Right lobe of liver (tissue), 6 donors: ENCODE measurements around the gene MRPS26. TPM values are rescaled to one million over a fixed set of nuclear protein-coding genes. Genes with fewer than 3 reads are reported as not detected.
"Not testable (repeated sequence)": the region's sequence is repeated elsewhere in the genome, so short reads cannot be mapped to it uniquely, and the experiment has no call there.

Source experiments
- ATAC-seq, 4 donors: fragments of 200-7000 bp; cut with Tn5 transposase; one replicate each; pipeline ENCODE4 v1.9.1; 2020; ENCODE audit warnings: mild to moderate bottlenecking in 4 of 4, moderate library complexity in 4 of 4
- DNase-seq, 3 donors: peaks; one replicate each; pipeline ENCODE4 v3.0.0-alpha.2; 2020
- H3K27ac ChIP-seq, 3 donors: fragments of 200-600 bp; one replicate each; pipeline ENCODE4 v1.8.0; 2022
- H3K27me3 ChIP-seq, 2 donors: fragments of 200-600 bp; one replicate each; pipeline ENCODE4 v1.8.0; 2022
- H3K36me3 ChIP-seq, 4 donors: fragments of 200-600 bp; sonication (generic) in 1 of 4; one replicate each; pipeline versions ENCODE4 v1.5.1 to v1.8.0; 2017 to 2022; ENCODE audit warnings: control low read depth in 1 of 4
- H3K4me1 ChIP-seq, 4 donors: fragments of 200-600 bp; sonication (generic) in 1 of 4; one replicate each; pipeline versions ENCODE4 v1.5.1 to v1.8.0; 2017 to 2022; ENCODE audit warnings: control low read depth in 1 of 4
- H3K4me3 ChIP-seq, 3 donors: fragments of 200-600 bp; one replicate each; pipeline ENCODE4 v1.8.0; 2022
- H3K9me3 ChIP-seq, 4 donors: fragments of 200-600 bp; sonication (generic) in 1 of 4; one replicate each; pipeline versions ENCODE4 v1.5.1 to v1.8.0; 2017 to 2022; ENCODE audit warnings: control low read depth in 1 of 4
- CTCF ChIP-seq, 4 donors: fragments of 200-600 bp in 3 of 4; fragments of 450-650 bp in 1 of 4; IDR thresholded peaks; one replicate each; pipeline versions ENCODE4 v1.5.1 to v1.8.0; 2016 to 2022; ENCODE audit warnings: antibody characterized with exemption in 4 of 4, mild to moderate bottlenecking in 2 of 4
- POLR2A ChIP-seq: fragments of 450-650 bp; IDR thresholded peaks from one replicate; pipeline ENCODE4 v1.6.1; 2017; ENCODE audit warnings: antibody characterized with exemption, mild to moderate bottlenecking
- WGBS: methylation state at CpG from one replicate; pipeline ENCODE4 v1.1.6; 2018; ENCODE audit warnings: low coverage, low lambda C conversion rate; ENCODE audit not compliant: insufficient coverage; ENCODE audit errors: missing lambda C conversion rate; 5-methylcytosine and 5-hydroxymethylcytosine counted together
- intact Hi-C, 2 donors: fragments of 100-400 bp; cut with DNase I; formaldehyde crosslinking; loops; one replicate each; pipeline versions ENCODE4 v1.11.2 to v1.14.1; 2022
- total RNA-seq, 6 experiments: library from RNA; depleted of rRNA in 2 of 6; stranded (reverse); fragments of >200 nt in 2 of 6; fragmentation: NEBNext Ultra II Directional in 3 of 6; extraction: Animal tissue kit (Norgen Biotek cat#: 25700) in 3 of 6; gene quantifications; one replicate each; pipeline versions ENCODE4 v1.1.0 to v1.2.4, GENCODE V29; 2016 to 2023
- donor health status: DM: no; HTN: yes; CAD: no.
- donor health status: DM: no; HTN: no; CAD: no.
- donor health status: DM: no; HTN: no; CAD: no.
- donor health status: DM: no; HTN: yes; CAD: no.
- donor health status: DM: no; HTN: yes; CAD: no.

MRPS26 gene
- total RNA-seq, 6 experiments from 2014 or later: 27.8 to 59.1 (median 38.0) TPM

- TF ChIP-seq CTCF (IDR thresholded peaks at IDR 0.05) (no peak), POLR2A (no peak)
- Histone ChIP-seq H3K27ac (no peak overlapping the region), H3K36me3 (no peaks in the 10 kb centered on the region), H3K4me1 (peaks cover 0 to 21% (median 0%) of the 10 kb centered on the region in 4 donors), H3K9me3 (no peaks in the 10 kb centered on the region), H3K27me3 (no peaks in the 10 kb centered on the region), H3K4me3 (no peak overlapping the region)
- DNase-seq: no peak
- ATAC-seq: no peak
- 63% methylated on average over 6 of the region's 6 CpGs for WGBS
- intact Hi-C loops: no loop called here
These were observed 29.0 kb downstream of the MRPS26 start for GRCh38 chr20:3074812-3075211.

GRCh38 chr20:3075315-3075714 lies 29.5 kb downstream of the MRPS26 start:
- 56% methylated on average over 6 of the region's 6 CpGs for WGBS
- peaks cover 0 to 23% (median 1%) of the 10 kb centered on the region in 4 donors for H3K4me1 ChIP-seq
- ATAC-seq, H3K27me3 ChIP-seq, H3K4me3 ChIP-seq, intact Hi-C loops, H3K27ac ChIP-seq, H3K9me3 ChIP-seq, DNase-seq, H3K36me3 ChIP-seq: not testable (repeated sequence)

- Histone ChIP-seq H3K4me1 (peaks cover 0 to 23% (median 7%) of the 10 kb centered on the region in 4 donors), H3K36me3 (no peaks in the 10 kb centered on the region), H3K9me3 (no peaks in the 10 kb centered on the region), H3K27me3 (no peaks in the 10 kb centered on the region), H3K4me3 (no peak overlapping the region), H3K27ac (no peak overlapping the region)
- WGBS: 43% methylated on average over 4 of the region's 4 CpGs
- intact Hi-C loops: no loop called here
- no peak for ATAC-seq
- TF ChIP-seq CTCF (IDR thresholded peaks at IDR 0.05) (no peak), POLR2A (no peak)
- no peak for DNase-seq
These were observed 31.8 kb downstream of the MRPS26 start for GRCh38 chr20:3077618-3078134.

DNA sequence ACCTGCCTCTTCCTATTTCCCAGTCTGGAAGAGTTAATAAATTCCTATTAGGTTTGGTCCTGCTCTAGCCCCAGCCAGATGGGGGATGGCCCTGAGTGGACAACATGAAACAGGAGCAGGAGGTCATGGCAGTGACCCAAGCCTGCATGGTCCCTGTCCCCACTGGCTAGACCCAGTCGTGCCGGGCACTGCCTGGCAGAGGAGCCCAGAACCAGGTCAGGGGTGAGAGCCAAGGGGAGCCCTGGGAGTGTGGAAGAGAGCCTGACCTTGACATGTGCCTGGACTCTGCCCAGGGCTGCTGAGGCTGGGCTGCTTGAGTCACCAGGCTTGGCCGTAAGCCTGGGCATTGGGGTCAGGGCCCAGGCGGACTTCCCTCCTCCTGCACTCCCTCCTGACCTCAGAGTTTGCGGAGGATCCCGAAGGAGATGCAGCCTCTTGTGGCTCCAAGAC lies 35.1 kb downstream of the MRPS26 start:
- 34% methylated on average over 5 of the region's 6 CpGs for WGBS
- Histone ChIP-seq H3K36me3 (no peaks in the 10 kb centered on the region), H3K4me3 (no peak overlapping the region), H3K27me3 (no peaks in the 10 kb centered on the region), H3K4me1 (peaks cover 0 to 24% (median 7%) of the 10 kb centered on the region in 4 donors), H3K9me3 (no peaks in the 10 kb centered on the region), H3K27ac (no peak overlapping the region)
- peak; percentile 89 to 93 (median 89) for ATAC-seq
- DNase-seq: peak; percentile 89 to 96 (median 96)
- TF ChIP-seq CTCF (IDR thresholded peaks at IDR 0.05): no peak
- intact Hi-C loops: no loop called here

GRCh38 chr20:3081641-3082040 lies 35.8 kb downstream of the MRPS26 start:
- WGBS: 83% methylated on average over 3 of the region's 11 CpGs
- H3K4me3 ChIP-seq: no peak overlapping the region
- DNase-seq (no peak), ATAC-seq (peak in 1 of 4 donors; percentile 2)
- H3K4me1 ChIP-seq: peaks cover 0 to 24% (median 7%) of the 10 kb centered on the region in 4 donors
- no peak overlapping the region for H3K27ac ChIP-seq
- TF ChIP-seq CTCF (IDR thresholded peaks at IDR 0.05) (no peak), POLR2A (no peak)
- no peaks in the 10 kb centered on the region for H3K9me3 ChIP-seq
- no peaks in the 10 kb centered on the region for H3K27me3 ChIP-seq
- H3K36me3 ChIP-seq: no peaks in the 10 kb centered on the region
- intact Hi-C loops: no loop called here
